ENCODE results near the gene FAM180A. TPM values are rescaled to one million over a fixed set of nuclear protein-coding genes. Genes with fewer than 3 reads are reported as not detected.
A peak's percentile ranks its signal among the peaks of the same experiment; 100 is the strongest.
"Not testable (repeated sequence)": the region's sequence is repeated elsewhere in the genome, so short reads cannot be mapped to it uniquely, and the experiment has no call there.

FAM180A gene
- total and polyA plus RNA-seq, 9 of the 15 experiments (the other 6 are each of a cell fraction or from before 2014, with no cell fraction given): not detected

- H4K20me1 ChIP-seq (replicated peaks; ENCODE audit: control insufficient read depth, insufficient read depth, low read length); H2AFZ ChIP-seq (ENCODE audit: low read depth, low read length); H3K9ac ChIP-seq (ENCODE audit: insufficient read depth in 1 of 2, low read depth in 2 of 2, low read length in 2 of 2); BruUV-seq (replicated peaks); H3K4me3 ChIP-seq; DNase-seq (ENCODE audit: extremely low read depth in 1 of 4, low spot score in 3 of 4); CTCF ChIA-PET (ENCODE audit: low intra/inter-chr PET ratio); H3K79me2 ChIP-seq (ENCODE audit: control insufficient read depth, insufficient read depth, low read length); H3K27ac ChIP-seq (ENCODE audit: extremely low read depth, low read depth, low read length); H3K36me3 ChIP-seq (ENCODE audit: control insufficient read depth, insufficient read depth, low read length); H3K9me1 ChIP-seq (ENCODE audit: control insufficient read depth, insufficient read depth, low read length); H3K4me1 ChIP-seq (replicated peaks in 1 of 2; ENCODE audit: control insufficient read depth in 2 of 2, insufficient read depth in 2 of 2, low read length in 2 of 2); in situ Hi-C loops (cut with MboI); intact Hi-C loops (cut with micrococcal nuclease); FAIRE-seq; H3K9me3 ChIP-seq (replicated peaks; ENCODE audit: control insufficient read depth, insufficient read depth, low read depth, low read length): not testable (repeated sequence)
- TF ChIP-seq CEBPB (tag; IDR thresholded peaks at IDR 0.05) (peak; percentile 58), ZNF384 (IDR thresholded peaks at IDR 0.05; ENCODE audit: low read depth, low read length) (0 out of 2 replicates have a peak, but pooled peaks have one; percentile 5), ZNF512 (tag; IDR thresholded peaks at IDR 0.05) (0 out of 2 replicates have a peak, but pooled peaks have one; percentile 28), ZNF121 (CRISPR knock-in tag; conservative IDR thresholded peaks at IDR 0.05) (peak; percentile 75)
- Histone ChIP-seq H3K4me2 (ENCODE audit: insufficient read depth, low read length) (peak overlapping the region; percentile 32; the same call in 1 of the 2 replicates), H3K27me3 (ENCODE audit: control insufficient read depth in 2 of 2, insufficient read depth in 2 of 2, low read length in 2 of 2) (peaks cover 51 to 66% of the 10 kb centered on the region in 2 experiments)
- under 1% methylated on average over 10 of the region's 10 CpGs for WGBS (ENCODE audit: insufficient coverage, low coverage, missing lambda C conversion rate)
- POLR2A ChIA-PET: interaction anchor here (1.4 kb wide), 1 partner anchor 20 kb away, joined by 4 read pairs; no protein-coding TSS in a partner anchor
- ATAC-seq: peak; percentile 47
These were observed 11.3 kb downstream of the FAM180A start for GRCh38 chr7:135737306-135737647.

Measured in K562 (cell line).